ENCODE measurements around the gene TTC22.

GRCh38 chr1:54807756-54808155, 6.6 kb upstream of the TTC22 start:
- TF ChIP-seq CTCF (IDR thresholded peaks at IDR 0.05) (no peak), SIN3A (IDR thresholded peaks at IDR 0.05; ENCODE audit: borderline replicate concordance, insufficient read depth, low read depth, low read length) (no peak), POLR2AphosphoS5 (IDR thresholded peaks at IDR 0.05; ENCODE audit: low read depth, low read length) (no peak)

Measured in Panc1 (cell line).